Eye (tissue), 1 donor: Measurements from ENCODE around the gene NBL1.

Source experiments
- DNase-seq: peaks from one replicate; pipeline ENCODE4 v3.0.0-alpha.2; 2015

NBL1 gene

DNA sequence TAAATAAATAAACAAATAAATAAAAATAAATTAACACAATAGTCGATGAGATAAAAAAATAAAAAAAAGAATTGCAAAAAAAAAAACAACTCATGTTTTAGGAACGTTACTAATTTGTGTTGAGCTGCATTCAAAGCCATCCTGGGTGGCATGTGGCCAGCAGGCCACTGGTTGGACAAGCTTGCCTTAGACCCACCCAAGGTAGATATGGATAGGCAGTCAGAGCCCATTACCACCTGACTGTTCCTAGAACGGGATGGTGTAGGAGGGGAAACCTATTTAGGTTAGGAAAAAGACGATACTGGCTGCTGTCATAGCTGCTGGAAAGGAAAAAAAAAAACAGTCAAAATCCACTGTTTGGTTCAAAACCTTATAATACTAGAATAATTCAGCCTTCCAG lies 61.4 kb downstream of the NBL1 start:
- no peak for DNase-seq

- DNase-seq = no peak
These were observed 62.0 kb downstream of the NBL1 start for GRCh38 chr1:19706136-19706535.
